ENCODE results near the gene EBF3. TPM values are rescaled to one million over a fixed set of nuclear protein-coding genes. Genes with fewer than 3 reads are reported as not detected.
"Not testable (repeated sequence)": the region's sequence is repeated elsewhere in the genome, so short reads cannot be mapped to it uniquely, and the experiment has no call there.

Gene EBF3
- total RNA-seq, 2 experiments from 2014 or later = not detected

- no peaks in the 10 kb centered on the region for H3K27me3 ChIP-seq (ENCODE audit: control insufficient read depth in 1 of 2, insufficient read depth in 2 of 2, low read length in 2 of 2)
- CTCF ChIA-PET = no interaction called here
- intact Hi-C loops (cut with DNase I, micrococcal nuclease) = no loop called here
- no peak overlapping the region for H3K4me3 ChIP-seq (ENCODE audit: low read length)
- DNase-seq (no peak), ATAC-seq (ENCODE audit: poor library complexity) (no peak)
- H3K27ac ChIP-seq (ENCODE audit: low read depth in 1 of 2, low read length in 2 of 2) = no peak overlapping the region
- H3K36me3 ChIP-seq (ENCODE audit: insufficient read depth, low read length) = no peaks in the 10 kb centered on the region
- H3K36me3 Mint-ChIP-seq (ENCODE audit: low read depth) = no peaks in the 10 kb centered on the region
- no peaks in the 10 kb centered on the region for H3K9me3 ChIP-seq (ENCODE audit: control insufficient read depth in 1 of 2, insufficient read depth in 1 of 2, low read length in 2 of 2)
- TF ChIP-seq CTCF (IDR thresholded peaks at IDR 0.05) = no peak
- no peaks in the 10 kb centered on the region for H3K27me3 Mint-ChIP-seq
- no peaks in the 10 kb centered on the region for H3K9me3 Mint-ChIP-seq
- no peaks in the 10 kb centered on the region for H3K4me1 Mint-ChIP-seq (ENCODE audit: low read depth)
- no peaks in the 10 kb centered on the region for H3K4me1 ChIP-seq (ENCODE audit: insufficient read depth, low read length)
- H3K4me3 Mint-ChIP-seq = no peak overlapping the region
- POLR2A ChIA-PET = no interaction called here
- no peak overlapping the region for H3K27ac Mint-ChIP-seq
Observed at GRCh38 chr10:129921801-129922597, 42.1 kb downstream of the EBF3 start.

- ChIA-PET POLR2A (no interaction called here), CTCF (no interaction called here)
- no peak overlapping the region for H3K27ac Mint-ChIP-seq
- no peaks in the 10 kb centered on the region for H3K4me1 Mint-ChIP-seq (ENCODE audit: low read depth)
- no peak overlapping the region for H3K27ac ChIP-seq (ENCODE audit: low read depth in 1 of 2, low read length in 2 of 2)
- H3K4me3 Mint-ChIP-seq = no peak overlapping the region
- no peaks in the 10 kb centered on the region for H3K9me3 ChIP-seq (ENCODE audit: control insufficient read depth in 1 of 2, insufficient read depth in 1 of 2, low read length in 2 of 2)
- H3K36me3 ChIP-seq (ENCODE audit: insufficient read depth, low read length) = no peaks in the 10 kb centered on the region
- H3K36me3 Mint-ChIP-seq (ENCODE audit: low read depth) = no peaks in the 10 kb centered on the region
- no peaks in the 10 kb centered on the region for H3K27me3 Mint-ChIP-seq
- no peaks in the 10 kb centered on the region for H3K9me3 Mint-ChIP-seq
- H3K4me3 ChIP-seq (ENCODE audit: low read length) = no peak overlapping the region
- no peak for DNase-seq
- intact Hi-C loops (cut with DNase I, micrococcal nuclease) = no loop called here
- ATAC-seq (ENCODE audit: poor library complexity) = no peak
- TF ChIP-seq CTCF (IDR thresholded peaks at IDR 0.05) = no peak
- H3K27me3 ChIP-seq (ENCODE audit: control insufficient read depth in 1 of 2, insufficient read depth in 2 of 2, low read length in 2 of 2) = no peaks in the 10 kb centered on the region
- H3K4me1 ChIP-seq (ENCODE audit: insufficient read depth, low read length) = no peaks in the 10 kb centered on the region
Observed at GRCh38 chr10:129921065-129921670, 42.9 kb downstream of the EBF3 start.

- H3K27ac ChIP-seq (ENCODE audit: low read depth in 1 of 2, low read length in 2 of 2); H3K4me3 ChIP-seq (ENCODE audit: low read length); H3K27ac Mint-ChIP-seq; H3K27me3 ChIP-seq (ENCODE audit: control insufficient read depth in 1 of 2, insufficient read depth in 2 of 2, low read length in 2 of 2); ATAC-seq (ENCODE audit: poor library complexity); CTCF ChIA-PET; H3K36me3 Mint-ChIP-seq (ENCODE audit: low read depth); H3K9me3 Mint-ChIP-seq; H3K9me3 ChIP-seq (ENCODE audit: control insufficient read depth in 1 of 2, insufficient read depth in 1 of 2, low read length in 2 of 2); H3K4me3 Mint-ChIP-seq; DNase-seq; intact Hi-C loops (cut with DNase I, micrococcal nuclease); H3K4me1 Mint-ChIP-seq (ENCODE audit: low read depth); POLR2A ChIA-PET; H3K27me3 Mint-ChIP-seq; H3K36me3 ChIP-seq (ENCODE audit: insufficient read depth, low read length); H3K4me1 ChIP-seq (ENCODE audit: insufficient read depth, low read length): not testable (repeated sequence)
Observed at GRCh38 chr10:129920187-129920586, 43.9 kb downstream of the EBF3 start.
